Pancreas (tissue), 10 donors: ENCODE measurements around the gene ATG9A. TPM values are rescaled to one million over a fixed set of nuclear protein-coding genes. Genes with fewer than 3 reads are reported as not detected.

Experiments used
- ATAC-seq, 4 donors: fragments of 200-7000 bp; cut with Tn5 transposase; one replicate each; pipeline versions ENCODE4 v1.8.0 to v1.9.1; 2020; ENCODE audit warnings: mild to moderate bottlenecking in 4 of 4, moderate library complexity in 4 of 4
- DNase-seq, 6 donors: peaks; one replicate each; pipeline ENCODE4 v3.0.0-alpha.2; 2020
- FAIRE-seq: peaks from 2 replicates; lab custom pipeline; 2012; peaks lifted over from hg19 to GRCh38; lab: Jason Lieb, UNC
- H3K27ac ChIP-seq, 4 donors: fragments of 200-600 bp; sonication (generic); 1 replicate in 3 of 4; 2 replicates in 1 of 4; pipeline versions ENCODE4 v1.5.0 to v1.8.0; 2020
- H3K27me3 ChIP-seq, 4 donors: fragments of 200-600 bp; one replicate each; pipeline ENCODE4 v1.8.0; 2021
- H3K36me3 ChIP-seq, 3 donors: fragments of 200-600 bp; sonication (generic) in 1 of 3; one replicate each; pipeline versions ENCODE4 v1.5.0 to v1.8.0; 2020 to 2021
- H3K4me1 ChIP-seq, 3 donors: fragments of 200-600 bp; one replicate each; pipeline ENCODE4 v1.8.0; 2021
- H3K4me3 ChIP-seq, 4 donors: fragments of 200-600 bp; sonication (generic) in 2 of 4; one replicate each; pipeline versions ENCODE4 v1.5.0 to v1.8.0; 2020 to 2021
- H3K9me3 ChIP-seq, 4 donors: fragments of 200-600 bp; one replicate each; pipeline ENCODE4 v1.8.0; 2021
- WGBS, 2 donors: extraction: QIAGEN DNeasy Blood & Tissue Kit; methylation state at CpG; one replicate each; pipeline ENCODE4 v1.1.7; 2013; 5-methylcytosine and 5-hydroxymethylcytosine counted together
- intact Hi-C, 3 donors: fragments of 100-400 bp; cut with DNase I; formaldehyde crosslinking; loops; one replicate each; pipeline versions ENCODE4 v1.11.1 to v1.14.2; 2022
- polyA plus RNA-seq, 2 donors: library from polyadenylated mRNA; stranded (reverse); fragments of 200-250 nt; gene quantifications; one replicate each; pipeline ENCODE4 v1.2.3, GENCODE V29; 2013
- total RNA-seq, 6 donors: library from RNA; stranded (reverse); fragmentation: NEBNext Ultra II Directional in 4 of 6; extraction: Animal tissue kit (Norgen Biotek cat#: 25700) in 4 of 6; gene quantifications; one replicate each; pipeline versions ENCODE4 v1.2.1 to v1.2.4, GENCODE V29; 2021 to 2023
- TF ChIP-seq, protein P1 (sequence below), 4 donors: fragments of 200-600 bp; sonication (generic) in 3 of 4; IDR thresholded peaks; one replicate each; pipeline versions ENCODE4 v1.5.0 to v1.8.0; 2021; ENCODE audit warnings: antibody characterized with exemption in 4 of 4
- donor health status: healthy with polysubstance abuse.
- donor health status: DM: no; HTN: no; CAD: no; lungs with moderate emphysema.
- donor health status: DM: no; HTN: no; CAD: no.
- donor health status: control.
- donor health status: control.
- donor health status: Bipolar disorder and iron deficiency.
- donor health status: DM: yes; HTN: yes; CAD: no.
- donor health status: DM: no; HTN: no; CAD: no.
- donor health status: DM: no; HTN: no; CAD: no.
- donor health status: DM: yes; HTN: yes; CAD: no.

The ATG9A gene
- total and polyA plus RNA-seq, 8 donors: 12.1 to 25.5 (median 18.5) TPM

DNA sequence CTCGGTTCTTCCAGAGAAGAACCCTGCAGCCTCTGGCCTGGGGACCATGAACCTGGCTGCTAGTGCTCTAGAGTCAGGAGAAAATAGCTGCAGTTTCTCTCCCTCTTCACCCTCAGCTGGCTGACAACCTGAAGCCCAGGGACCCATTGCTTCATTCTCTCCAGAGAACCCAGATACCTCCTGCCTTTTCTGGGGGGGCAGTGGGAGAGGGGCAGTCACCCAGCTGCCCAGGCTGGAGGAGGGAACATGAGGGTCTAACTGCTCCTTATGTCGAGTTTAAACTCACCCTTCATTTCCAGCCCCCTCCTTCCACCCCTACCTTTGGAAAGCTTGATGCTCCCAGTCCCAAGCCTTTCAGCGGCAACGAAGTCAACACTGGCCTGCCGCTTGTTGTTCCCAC is 30.5 kb downstream of the ATG9A start:
- WGBS, 2 donors: 80 to 83% methylated on average over 5 of the region's 5 CpGs
- Histone ChIP-seq H3K27ac (no peak overlapping the region), H3K4me1 (no peaks in the 10 kb centered on the region), H3K36me3 (no peaks in the 10 kb centered on the region), H3K9me3 (no peaks in the 10 kb centered on the region), H3K27me3 (no peaks in the 10 kb centered on the region), H3K4me3 (no peak overlapping the region)
- intact Hi-C loops: no loop called here
- TF ChIP-seq, protein P1, sequence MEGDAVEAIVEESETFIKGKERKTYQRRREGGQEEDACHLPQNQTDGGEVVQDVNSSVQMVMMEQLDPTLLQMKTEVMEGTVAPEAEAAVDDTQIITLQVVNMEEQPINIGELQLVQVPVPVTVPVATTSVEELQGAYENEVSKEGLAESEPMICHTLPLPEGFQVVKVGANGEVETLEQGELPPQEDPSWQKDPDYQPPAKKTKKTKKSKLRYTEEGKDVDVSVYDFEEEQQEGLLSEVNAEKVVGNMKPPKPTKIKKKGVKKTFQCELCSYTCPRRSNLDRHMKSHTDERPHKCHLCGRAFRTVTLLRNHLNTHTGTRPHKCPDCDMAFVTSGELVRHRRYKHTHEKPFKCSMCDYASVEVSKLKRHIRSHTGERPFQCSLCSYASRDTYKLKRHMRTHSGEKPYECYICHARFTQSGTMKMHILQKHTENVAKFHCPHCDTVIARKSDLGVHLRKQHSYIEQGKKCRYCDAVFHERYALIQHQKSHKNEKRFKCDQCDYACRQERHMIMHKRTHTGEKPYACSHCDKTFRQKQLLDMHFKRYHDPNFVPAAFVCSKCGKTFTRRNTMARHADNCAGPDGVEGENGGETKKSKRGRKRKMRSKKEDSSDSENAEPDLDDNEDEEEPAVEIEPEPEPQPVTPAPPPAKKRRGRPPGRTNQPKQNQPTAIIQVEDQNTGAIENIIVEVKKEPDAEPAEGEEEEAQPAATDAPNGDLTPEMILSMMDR (IDR thresholded peaks at IDR 0.05): no peak
- FAIRE-seq: no peak
- DNase-seq: peak in 1 of 6 donors; percentile 3
- ATAC-seq: no peak

- DNase-seq: peak in 1 of 6 donors; percentile 0
- Histone ChIP-seq H3K36me3 (no peaks in the 10 kb centered on the region), H3K4me3 (no peak overlapping the region), H3K27ac (no peak overlapping the region), H3K9me3 (no peaks in the 10 kb centered on the region), H3K4me1 (no peaks in the 10 kb centered on the region), H3K27me3 (no peaks in the 10 kb centered on the region)
- 92 to 100% methylated on average over 1 of the region's 1 CpG for WGBS, 2 donors
- FAIRE-seq: no peak
- ATAC-seq: no peak
- intact Hi-C loops: no loop called here
- TF ChIP-seq, protein P1 (IDR thresholded peaks at IDR 0.05): no peak
Measured at GRCh38 chr2:219197388-219197787, 32.0 kb downstream of the ATG9A start.

DNA sequence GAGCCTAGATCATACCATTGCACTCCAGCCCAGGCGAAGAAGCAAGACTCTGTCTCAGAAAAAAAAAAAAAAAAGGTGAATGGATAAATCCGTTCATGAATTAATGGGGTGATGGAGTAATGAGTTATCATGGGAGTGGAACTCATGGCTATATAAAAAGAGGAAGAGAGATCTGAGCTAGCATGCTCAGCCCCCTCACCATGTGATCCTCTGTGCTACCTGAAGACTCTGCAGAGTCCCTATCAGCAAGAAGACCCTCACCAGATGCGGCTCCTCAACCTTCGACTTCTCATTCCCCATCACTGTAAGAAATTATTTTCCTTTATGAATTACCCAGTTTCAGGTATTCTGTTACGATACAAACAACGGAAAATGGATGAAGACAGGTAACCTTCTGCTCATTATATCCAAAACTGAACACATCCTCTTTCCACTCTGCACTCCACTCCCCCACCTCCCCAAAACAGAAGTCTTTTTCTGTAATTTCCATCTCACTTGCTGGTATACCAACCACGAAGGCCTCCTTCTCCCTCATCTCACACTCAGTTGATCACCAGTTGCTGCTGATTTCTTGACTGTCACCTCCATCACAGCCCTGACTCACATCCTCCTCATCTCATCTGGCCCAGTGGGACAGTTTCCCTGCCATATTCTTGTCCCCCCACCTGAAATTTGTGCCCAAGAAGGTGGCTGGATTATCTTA is 42.5 kb downstream of the ATG9A start:
- ATAC-seq (no peak), FAIRE-seq (no peak), DNase-seq (peak in 1 of 6 donors; percentile 2)
- WGBS, 2 donors: 87 to 89% methylated on average over 7 of the region's 7 CpGs
- intact Hi-C loops: no loop called here
- H3K36me3 ChIP-seq: peaks cover 0 to 17% (median 7%) of the 10 kb centered on the region in 3 donors
- TF ChIP-seq, protein P1 (IDR thresholded peaks at IDR 0.05): no peak
- no peak overlapping the region for H3K27ac ChIP-seq
- H3K4me1 ChIP-seq: no peaks in the 10 kb centered on the region
- no peaks in the 10 kb centered on the region for H3K9me3 ChIP-seq
- H3K27me3 ChIP-seq: no peaks in the 10 kb centered on the region
- no peak overlapping the region for H3K4me3 ChIP-seq

- H3K9me3 ChIP-seq: no peaks in the 10 kb centered on the region
- DNase-seq: peak in 1 of 6 donors; percentile 4
- intact Hi-C loops: no loop called here
Measured at GRCh38 chr2:219184121-219184520, 45.3 kb downstream of the ATG9A start.

More at GRCh38 chr2:219184121-219184520, 45.3 kb downstream of the ATG9A start:
- Histone ChIP-seq H3K4me3 (no peak overlapping the region), H3K36me3 (peaks cover 0 to 36% (median 15%) of the 10 kb centered on the region in 3 donors), H3K4me1 (peaks cover 5 to 7% (median 6%) of the 10 kb centered on the region in 3 donors), H3K27ac (no peak overlapping the region), H3K27me3 (no peaks in the 10 kb centered on the region)
- WGBS, 2 donors: 96 to 98% methylated on average over 2 of the region's 2 CpGs
- ATAC-seq (no peak), FAIRE-seq (no peak)
- TF ChIP-seq, protein P1 (IDR thresholded peaks at IDR 0.05): no peak
